ENCODE results near the gene MRPL20.
A peak's percentile ranks its signal among the peaks of the same experiment; 100 is the strongest.

Gene MRPL20

DNA sequence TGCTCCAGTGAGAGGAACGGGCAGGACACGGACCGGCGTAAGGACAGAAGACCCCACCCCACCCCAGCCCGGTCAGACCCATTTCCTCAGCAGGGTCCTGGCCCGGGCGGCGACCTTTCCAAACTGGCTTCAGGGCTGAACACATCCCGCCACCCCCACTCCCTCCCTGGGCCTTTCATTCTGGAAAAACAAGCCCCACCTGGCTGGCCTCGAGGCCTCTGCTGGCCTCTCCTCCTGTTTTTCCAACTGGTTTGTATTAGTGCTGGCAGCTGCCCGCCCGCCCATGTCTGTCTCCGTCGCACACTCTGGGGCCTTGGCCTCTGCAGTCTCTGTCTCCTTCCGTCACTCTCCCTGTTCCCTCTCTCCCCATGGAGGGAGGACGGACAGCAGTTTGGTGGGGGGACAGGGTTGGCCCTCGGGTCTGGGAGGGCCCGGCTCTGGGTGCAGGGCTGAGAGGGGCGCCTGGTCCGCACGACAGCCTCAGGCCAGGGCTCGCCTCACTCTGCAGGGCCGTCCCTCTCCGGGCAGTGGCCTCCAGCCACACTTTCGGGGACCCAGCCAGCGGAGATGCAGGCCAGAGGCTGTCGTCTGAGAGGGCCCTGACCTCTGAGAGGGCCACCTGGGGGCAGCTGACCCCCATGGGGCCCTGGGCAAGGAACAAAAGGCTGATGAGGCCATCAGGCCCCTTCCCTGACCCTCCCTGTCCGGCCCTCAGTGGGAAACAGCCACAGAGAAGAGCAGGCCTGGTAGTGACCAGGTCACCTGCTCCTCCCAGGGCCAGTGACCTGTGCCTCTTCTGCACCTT is 47.2 kb downstream of the MRPL20 start:
- DNase-seq: no peak

DNA sequence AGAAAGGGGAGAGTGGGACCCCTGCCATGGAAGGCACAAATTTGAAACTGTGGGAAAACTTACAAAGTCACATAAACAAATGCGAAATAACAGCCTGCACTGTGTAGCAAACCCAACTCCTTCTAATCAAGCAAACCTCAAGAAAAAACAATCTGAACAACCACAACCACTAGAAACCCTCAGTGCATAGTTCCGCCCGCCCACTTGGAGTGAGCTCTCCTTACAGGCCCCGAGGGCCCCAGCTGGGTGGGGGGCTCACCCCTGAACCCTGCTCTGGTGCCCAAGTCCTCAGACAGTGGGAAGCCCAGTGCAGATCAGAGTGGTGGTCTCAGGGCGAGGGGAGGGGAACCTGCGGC is 47.8 kb downstream of the MRPL20 start:
- DNase-seq: no peak

DNA sequence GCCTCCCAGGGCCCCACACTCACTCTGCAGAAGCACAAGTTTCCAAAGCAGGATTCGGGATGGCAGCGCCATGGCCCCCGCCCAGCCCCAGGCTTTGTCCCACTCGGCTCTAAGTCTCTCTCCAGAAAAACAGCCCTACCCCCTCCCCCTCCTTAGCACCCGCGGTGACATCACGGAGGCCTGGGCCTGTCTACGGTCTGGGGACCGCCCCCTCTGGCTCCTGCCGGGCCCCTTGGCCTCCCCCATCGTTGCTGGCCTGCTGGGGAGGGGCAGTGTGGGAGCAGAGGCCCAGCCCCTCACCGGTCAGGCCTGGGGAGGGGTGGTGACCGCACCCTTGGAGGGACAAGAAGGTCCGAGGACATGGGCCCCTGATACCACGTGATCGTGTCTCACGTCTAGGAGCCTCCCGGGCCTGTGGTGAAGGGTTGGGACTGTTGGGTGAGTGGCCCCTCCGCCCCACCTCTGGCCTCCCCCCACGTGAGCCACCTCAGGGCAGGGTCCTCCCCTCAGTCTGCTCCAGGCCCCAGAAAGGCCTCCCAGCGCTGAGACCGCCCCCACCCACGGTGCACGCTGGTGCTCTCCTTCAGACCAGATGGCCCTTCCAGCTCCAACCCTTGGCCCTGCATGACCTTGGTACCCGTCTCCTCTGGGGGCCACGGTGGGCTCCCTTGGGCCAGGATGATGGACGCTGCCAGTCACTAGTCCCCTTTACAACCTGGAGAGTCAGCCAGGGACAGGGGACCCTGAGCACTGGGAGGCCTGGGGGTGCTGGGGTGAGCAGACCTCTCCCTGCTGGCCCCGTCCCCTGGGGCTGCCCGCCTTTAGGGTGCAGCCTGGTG is 48.4 kb downstream of the MRPL20 start, which contains the start of gene MXRA8:
Gene MXRA8, minus strand, starts transcription at position 123 of the 839 bp plus-strand sequence. Its CDS starts 51 bp downstream, at position 72.
- no peak for DNase-seq

DNA sequence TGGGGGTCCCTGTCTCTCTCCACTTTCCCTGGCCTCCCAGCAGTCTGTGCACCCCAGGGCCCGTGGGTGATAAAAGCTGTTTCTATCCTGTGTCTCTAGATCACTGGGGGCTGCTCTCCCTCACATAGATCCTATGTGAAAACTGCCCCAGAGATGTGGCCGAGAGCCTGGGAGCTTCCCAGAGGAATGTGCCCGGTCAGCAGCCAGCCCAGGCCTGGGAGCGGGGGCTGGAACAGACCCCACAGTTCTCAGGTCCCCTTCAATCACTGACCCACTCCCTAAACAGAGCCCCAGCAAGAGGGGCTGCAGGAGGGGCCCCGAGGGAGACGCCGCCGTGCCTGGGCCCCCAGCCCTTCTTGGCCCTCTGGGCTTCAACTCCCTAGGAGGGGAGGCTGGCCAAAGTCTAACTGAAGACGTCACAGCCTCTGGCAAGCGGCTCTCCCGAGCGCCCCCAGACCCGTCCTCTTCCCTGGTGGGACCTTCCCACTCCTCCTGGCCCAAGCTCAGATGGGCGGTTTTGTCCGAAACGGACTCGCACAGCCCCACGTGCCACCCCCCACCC is 49.1 kb downstream of the MRPL20 start:
- DNase-seq: no peak

DNA sequence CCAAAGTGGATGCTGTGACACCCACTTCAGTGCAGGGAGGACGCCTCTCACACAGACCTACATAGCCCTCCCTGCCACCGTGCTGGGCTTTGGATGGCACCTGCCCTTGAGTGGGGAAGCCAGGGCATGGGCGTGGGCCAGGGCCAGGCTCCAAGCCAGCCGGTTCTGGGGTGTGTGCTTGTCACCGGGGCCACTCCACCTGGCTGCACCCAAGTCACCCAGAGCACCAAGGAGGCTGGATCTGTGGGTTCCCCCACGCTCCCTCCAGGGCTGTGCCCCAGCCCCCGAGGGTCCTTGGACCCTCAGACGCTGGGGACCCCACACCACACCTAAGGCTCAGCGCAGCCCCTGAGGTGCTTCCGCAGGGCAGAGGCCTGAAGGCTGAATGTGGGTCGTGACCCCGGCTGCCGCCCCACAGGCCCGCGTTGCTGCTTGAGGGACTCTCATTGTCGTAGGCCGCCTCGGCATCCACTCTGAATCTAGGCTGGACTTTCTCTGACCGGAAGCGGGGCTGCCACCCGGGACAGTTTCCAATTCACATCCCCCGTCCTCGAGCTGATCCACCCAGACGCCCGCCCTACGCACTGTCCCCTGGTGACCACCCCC is 50.2 kb downstream of the MRPL20 start:
- no peak for DNase-seq

DNA sequence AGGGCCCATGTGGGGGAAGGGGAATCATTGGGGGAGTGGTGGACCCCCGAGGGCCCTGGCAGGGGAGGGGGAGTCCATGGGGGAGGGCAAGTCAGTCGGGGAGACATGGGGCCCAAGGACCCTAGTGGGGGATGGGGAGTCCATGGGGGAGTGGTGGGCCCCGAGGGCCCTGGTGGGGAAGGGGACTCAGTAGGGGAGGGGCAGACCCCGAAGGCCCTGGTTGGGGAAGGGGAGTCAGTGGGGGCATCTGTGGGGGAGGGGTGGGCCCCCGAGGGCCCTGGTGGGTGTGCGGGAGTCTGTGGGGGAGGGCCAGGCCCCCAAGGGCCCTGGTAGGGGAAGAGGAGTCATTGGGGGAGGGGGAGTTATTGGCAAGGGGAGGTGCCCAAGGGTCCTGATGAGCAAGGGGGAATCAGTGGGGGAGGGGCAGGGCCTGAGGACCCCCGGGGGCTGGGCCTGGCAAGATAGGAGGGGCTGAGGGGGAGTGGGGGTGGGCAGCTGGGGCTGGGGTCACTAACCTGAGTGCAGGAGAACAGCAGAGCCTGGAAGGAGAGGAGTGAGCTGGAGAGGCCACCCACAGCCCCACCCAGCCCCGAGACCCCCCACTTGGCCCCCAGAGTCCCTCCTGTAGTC is 50.8 kb downstream of the MRPL20 start:
- no peak for DNase-seq

DNA sequence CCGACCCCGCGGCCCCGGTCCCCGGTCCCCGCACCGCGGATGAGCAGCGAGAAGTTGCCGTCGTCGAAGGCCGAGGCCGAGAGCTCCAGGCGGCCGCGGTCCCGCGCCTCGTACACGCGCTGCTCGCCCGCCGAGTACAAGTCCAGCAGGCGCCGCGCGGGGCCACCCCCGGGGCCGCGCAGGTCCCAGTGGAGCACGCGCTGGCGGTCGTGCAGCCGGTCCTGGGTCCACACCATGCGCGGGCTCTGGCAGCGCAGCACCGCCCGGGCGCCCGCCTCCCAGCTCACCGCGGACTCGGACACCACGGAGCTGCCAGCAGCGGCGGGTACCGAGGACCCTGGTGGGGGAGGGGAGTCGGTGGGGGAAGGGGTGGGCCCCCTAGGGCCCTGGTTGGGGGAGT is 51.7 kb downstream of the MRPL20 start:
- no peak for DNase-seq

DNA sequence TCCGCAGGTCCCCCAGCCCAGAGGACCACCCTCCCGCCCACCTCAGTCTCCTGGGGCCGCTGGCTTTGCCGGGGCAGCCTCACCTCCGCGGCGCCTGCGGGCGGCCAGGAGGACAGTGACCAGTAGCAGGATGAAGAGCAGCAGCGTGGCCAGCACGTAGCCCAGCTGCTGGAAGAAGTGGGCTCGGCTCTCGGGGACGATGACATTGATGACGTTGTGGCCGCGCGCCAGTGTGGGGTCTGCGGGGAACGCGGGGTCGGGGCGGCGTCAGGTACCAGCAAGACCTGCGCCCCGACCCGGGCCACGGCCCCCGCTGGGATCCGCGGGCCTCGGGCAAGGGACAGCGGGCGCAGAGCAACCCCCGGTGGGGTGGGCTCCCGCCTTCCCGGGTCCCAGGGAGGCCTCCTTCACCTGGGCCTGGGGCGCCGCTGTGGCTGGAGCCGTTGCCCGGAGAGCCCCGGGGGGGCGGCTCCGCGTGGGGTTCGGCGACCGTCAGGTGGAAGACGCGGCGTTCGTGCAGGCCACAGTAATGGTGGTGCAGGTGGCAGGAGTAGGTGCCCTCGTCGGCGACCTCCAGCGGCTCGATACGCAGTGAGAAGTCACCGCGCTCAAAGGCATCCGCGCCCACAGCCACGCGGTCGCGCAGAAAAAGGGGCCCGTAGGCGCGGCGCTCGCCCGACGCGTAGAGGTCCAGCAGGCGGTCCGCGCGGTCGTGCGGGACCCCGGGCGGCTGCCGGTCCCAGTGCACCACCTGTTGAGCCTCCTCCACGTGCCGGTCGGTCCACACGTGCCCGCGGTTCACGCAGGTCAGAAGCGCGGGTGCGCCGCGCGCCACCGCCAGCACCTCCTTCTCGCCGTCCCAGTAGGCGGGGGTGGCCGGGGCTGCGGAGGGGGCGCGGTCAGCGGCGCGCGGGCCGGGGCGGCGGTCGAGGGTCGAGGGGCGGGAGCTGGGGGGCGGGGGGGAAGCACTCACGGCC is 52.5 kb downstream of the MRPL20 start:
- DNase-seq: no peak

DNA sequence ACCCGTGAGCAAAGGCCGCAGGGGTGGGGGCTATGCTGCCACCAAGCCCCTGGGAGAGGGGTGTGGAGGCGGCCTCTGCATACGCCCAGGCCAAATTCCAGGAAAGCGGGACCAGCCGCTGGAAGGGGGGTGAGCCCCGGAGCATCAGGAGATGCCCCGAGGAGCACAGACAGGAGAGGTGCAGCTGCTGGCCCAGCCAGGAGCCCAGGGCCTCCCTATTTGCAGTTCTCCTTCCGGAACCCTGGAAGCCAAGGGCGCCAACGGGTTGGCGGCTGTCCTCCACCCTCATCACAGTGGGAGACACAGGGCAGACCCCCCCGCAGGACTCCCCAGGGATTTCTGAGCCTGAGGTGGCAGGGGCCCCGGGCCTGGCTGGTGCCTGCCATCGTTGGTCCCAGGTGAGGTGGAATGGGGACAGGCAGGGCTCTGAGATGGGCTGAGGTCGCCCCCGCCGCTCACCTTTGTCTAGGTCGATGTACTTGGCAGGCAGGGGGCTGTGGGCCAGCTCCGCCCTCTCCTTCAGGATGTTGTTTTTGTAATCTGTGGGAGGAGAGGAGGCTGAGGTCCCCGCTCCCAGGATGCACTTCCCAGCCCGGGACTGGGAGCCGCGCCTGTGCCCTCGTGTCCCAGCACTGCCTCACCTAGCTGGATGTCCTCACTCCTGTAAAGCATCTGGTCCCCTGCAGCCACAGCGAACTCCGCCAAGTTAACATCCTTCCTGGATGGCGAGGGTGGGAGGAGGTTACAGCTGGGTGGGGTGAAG is 53.5 kb downstream of the MRPL20 start:
- DNase-seq: peak; percentile 67

DNA sequence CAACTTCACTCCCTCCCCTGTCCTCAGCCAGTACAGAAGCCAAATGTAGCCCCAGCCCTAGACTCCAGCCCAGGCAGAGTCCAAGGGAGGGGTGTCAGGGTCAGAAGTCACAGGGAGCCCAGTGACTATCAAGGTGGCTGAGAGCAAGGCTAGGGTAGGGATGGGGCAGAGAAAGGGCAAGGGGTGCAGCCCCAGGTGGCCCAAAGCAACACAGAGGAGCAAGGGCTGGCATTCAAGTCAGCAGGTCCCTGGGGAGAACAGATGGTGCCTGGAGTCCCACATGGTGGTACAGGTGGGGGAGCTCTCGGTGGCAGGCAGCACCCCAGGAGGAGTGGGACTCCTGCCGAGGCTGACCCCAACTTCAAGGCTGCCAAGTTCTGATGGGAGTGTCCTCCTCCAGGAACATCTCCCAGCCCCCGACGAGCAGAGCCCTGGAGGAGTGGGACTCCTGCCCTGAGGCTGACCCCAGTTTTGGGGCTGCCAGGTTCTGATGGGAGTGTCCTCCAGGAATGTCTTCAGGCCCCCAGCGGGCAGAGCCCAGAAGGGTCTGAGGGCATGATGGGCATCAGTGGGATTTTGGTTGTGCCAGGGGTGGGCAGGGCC is 54.2 kb downstream of the MRPL20 start:
- DNase-seq: no peak

Data from DMS153 (cell line).